Parathyroid adenoma (tissue), 2 donors: ENCODE data around the gene RACGAP1.

Experiments
- H2AFZ ChIP-seq: fragments of 300-600 bp; sonication (generic); one replicate; pipeline ENCODE4 v1.7.0; 2017; ENCODE audit warnings: antibody characterized with exemption, mild to moderate bottlenecking
- H3K27ac ChIP-seq: fragments of 300-600 bp; sonication (generic); one replicate; pipeline ENCODE4 v1.7.0; 2017
- H3K27me3 ChIP-seq: fragments of 300-600 bp; sonication (generic); one replicate; pipeline ENCODE4 v1.7.0; 2017; ENCODE audit warnings: low read length; ENCODE audit not compliant: control insufficient read depth, insufficient read depth
- H3K36me3 ChIP-seq: fragments of 300-600 bp; sonication (generic); one replicate; pipeline ENCODE4 v1.7.0; 2017; ENCODE audit warnings: low read length; ENCODE audit not compliant: control insufficient read depth, insufficient read depth
- H3K4me1 ChIP-seq: fragments of 300-600 bp; sonication (generic); one replicate; pipeline ENCODE4 v1.7.0; 2017; ENCODE audit warnings: control low read depth
- H3K4me2 ChIP-seq: fragments of 300-600 bp; sonication (generic); one replicate; pipeline ENCODE4 v1.7.0; 2017; ENCODE audit warnings: low read length
- H3K4me3 ChIP-seq: fragments of 300-600 bp; sonication (generic); one replicate; pipeline ENCODE4 v1.7.0; 2017; ENCODE audit warnings: low read depth, low read length
- H3K79me2 ChIP-seq: fragments of 300-600 bp; sonication (generic); one replicate; pipeline ENCODE4 v1.7.0; 2017; ENCODE audit warnings: control low read depth
- H3K9ac ChIP-seq: fragments of 300-600 bp; sonication (generic); one replicate; pipeline ENCODE4 v1.7.0; 2017; ENCODE audit warnings: mild to moderate bottlenecking
- H3K9me3 ChIP-seq: fragments of 300-600 bp; sonication (generic); one replicate; pipeline ENCODE4 v1.7.0; 2017; ENCODE audit warnings: low read length; ENCODE audit not compliant: control insufficient read depth
- CTCF ChIP-seq: fragments of 300-600 bp; sonication (generic); IDR thresholded peaks from one replicate; pipeline ENCODE4 v1.7.0; 2017; ENCODE audit warnings: antibody characterized with exemption, mild to moderate bottlenecking
- donor health status: primary hyperparathyroidism.

Gene RACGAP1

GRCh38 chr12:49963976-49964815 is 61.1 kb downstream of the RACGAP1 start:
- no peaks in the 10 kb centered on the region for H3K9me3 ChIP-seq
- H2AFZ ChIP-seq, result no peak overlapping the region
- H3K79me2 ChIP-seq, result no peaks in the 10 kb centered on the region
- H3K27me3 ChIP-seq, result no peaks in the 10 kb centered on the region
- H3K4me1 ChIP-seq, result peaks cover 10% of the 10 kb centered on the region
- H3K4me2 ChIP-seq, result no peak overlapping the region
- TF ChIP-seq CTCF, result no peak
- H3K27ac ChIP-seq, result no peak overlapping the region
- H3K36me3 ChIP-seq, result no peaks in the 10 kb centered on the region
- no peak overlapping the region for H3K9ac ChIP-seq
- H3K4me3 ChIP-seq, result no peak overlapping the region

GRCh38 chr12:49962861-49963765 is 62.2 kb downstream of the RACGAP1 start:
- H3K79me2 ChIP-seq, result no peaks in the 10 kb centered on the region
- no peaks in the 10 kb centered on the region for H3K27me3 ChIP-seq
- H3K36me3 ChIP-seq, result no peaks in the 10 kb centered on the region
- peak overlapping the region; percentile 10 for H2AFZ ChIP-seq
- no peak for TF ChIP-seq CTCF
- H3K4me3 ChIP-seq, result no peak overlapping the region
- H3K27ac ChIP-seq, result no peak overlapping the region
- no peaks in the 10 kb centered on the region for H3K9me3 ChIP-seq
- peaks cover 10% of the 10 kb centered on the region for H3K4me1 ChIP-seq
- H3K4me2 ChIP-seq, result no peak overlapping the region
- H3K9ac ChIP-seq, result no peak overlapping the region

- Histone ChIP-seq H3K4me3 (no peak overlapping the region), H3K4me2 (no peak overlapping the region), H3K79me2 (no peaks in the 10 kb centered on the region), H3K9me3 (no peaks in the 10 kb centered on the region), H3K27ac (no peak overlapping the region), H3K36me3 (no peaks in the 10 kb centered on the region), H3K4me1 (peaks cover 6% of the 10 kb centered on the region), H3K27me3 (no peaks in the 10 kb centered on the region), H3K9ac (no peak overlapping the region), H2AFZ (no peak overlapping the region)
- TF ChIP-seq CTCF, result no peak
These were observed 63.1 kb downstream of the RACGAP1 start for GRCh38 chr12:49961993-49962764.

- peaks cover 6% of the 10 kb centered on the region for H3K4me1 ChIP-seq
- H3K9me3 ChIP-seq, result no peaks in the 10 kb centered on the region
- H3K27me3 ChIP-seq, result no peaks in the 10 kb centered on the region
- H3K27ac ChIP-seq, result no peak within 1 kb of the TSS
- no peaks in the 10 kb centered on the region for H3K36me3 ChIP-seq
- H3K79me2 ChIP-seq, result no peaks in the 10 kb centered on the region
- H3K4me3 ChIP-seq, result no peak within 1 kb of the TSS
- no peak for TF ChIP-seq CTCF
- H2AFZ ChIP-seq, result peak within 1 kb of the TSS; percentile 80
- no peak within 1 kb of the TSS for H3K9ac ChIP-seq
- H3K4me2 ChIP-seq, result peak within 1 kb of the TSS; percentile 58
These were observed 64.0 kb downstream of the RACGAP1 start, which contains the start of gene AQP5 for GRCh38 chr12:49961111-49961922. Gene AQP5 (plus strand): TSS chr12:49961872. CDS start chr12:49962018, 146 bp downstream.
